GM18526 (cell line): ENCODE measurements around the gene POLR1E.
A peak's percentile ranks its signal among the peaks of the same experiment; 100 is the strongest.

Experiments used
- POLR2A ChIP-seq: IDR thresholded peaks from 3 replicates; pipeline ENCODE4 v1.6.1; 2011; ENCODE audit not compliant: insufficient read length; ENCODE audit errors: extremely low read depth

POLR1E gene

DNA sequence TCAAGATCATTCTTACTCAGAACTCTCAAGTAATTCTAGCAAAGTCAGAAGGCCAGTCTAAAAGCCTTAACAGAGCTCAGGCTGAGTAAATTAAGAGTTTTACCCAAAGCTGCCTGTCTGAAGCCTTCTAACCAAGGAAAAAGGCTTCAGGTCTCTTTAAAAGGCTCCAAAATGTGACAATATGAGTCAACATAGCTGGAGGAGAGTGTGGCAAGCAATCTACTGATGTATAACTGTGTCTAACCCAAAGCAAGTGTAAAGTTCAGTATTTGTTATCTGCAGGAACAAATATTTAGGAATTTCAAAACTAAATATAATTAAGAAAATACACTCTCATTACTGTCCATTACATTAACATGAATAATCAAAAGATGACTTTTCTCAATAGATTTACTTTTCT, 31.5 kb upstream of the POLR1E start:
- no peak for TF ChIP-seq POLR2A

DNA sequence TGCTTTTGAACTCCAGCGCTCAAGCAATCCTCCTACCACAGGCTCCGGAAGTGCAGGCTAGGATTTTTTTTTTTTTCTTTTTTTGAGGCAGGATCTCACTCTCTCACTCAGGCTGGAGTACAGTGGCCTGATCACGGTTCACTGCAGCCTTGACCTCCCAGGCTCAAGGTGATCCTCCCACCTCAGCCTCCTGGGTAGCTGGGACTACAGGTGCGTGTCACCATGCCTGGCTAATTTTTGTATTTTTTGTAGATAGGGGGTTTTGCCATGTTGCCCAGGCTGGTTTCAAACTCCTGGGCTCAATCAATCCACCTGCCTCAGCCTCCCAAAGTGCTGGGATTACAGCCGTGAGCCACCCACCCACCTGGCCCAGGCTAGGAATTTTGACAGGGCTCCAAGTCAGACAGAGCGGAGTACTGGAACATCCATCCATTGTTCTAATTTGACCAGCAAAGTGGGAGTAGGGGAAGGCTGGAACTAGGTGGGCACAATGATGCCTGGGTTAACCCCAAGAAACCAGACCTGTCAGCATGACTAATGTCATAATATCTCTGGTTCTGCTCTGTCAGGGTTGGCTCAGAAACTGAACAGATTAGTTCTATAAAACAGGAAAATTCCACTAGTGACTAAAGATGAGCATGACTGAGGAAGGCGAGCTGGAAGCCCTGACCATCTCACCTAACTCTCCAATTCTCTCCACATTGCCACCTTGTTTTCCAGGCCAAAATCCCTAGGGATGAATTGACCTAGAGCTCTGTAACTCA, 29.7 kb upstream of the POLR1E start:
- TF ChIP-seq POLR2A = no peak

DNA sequence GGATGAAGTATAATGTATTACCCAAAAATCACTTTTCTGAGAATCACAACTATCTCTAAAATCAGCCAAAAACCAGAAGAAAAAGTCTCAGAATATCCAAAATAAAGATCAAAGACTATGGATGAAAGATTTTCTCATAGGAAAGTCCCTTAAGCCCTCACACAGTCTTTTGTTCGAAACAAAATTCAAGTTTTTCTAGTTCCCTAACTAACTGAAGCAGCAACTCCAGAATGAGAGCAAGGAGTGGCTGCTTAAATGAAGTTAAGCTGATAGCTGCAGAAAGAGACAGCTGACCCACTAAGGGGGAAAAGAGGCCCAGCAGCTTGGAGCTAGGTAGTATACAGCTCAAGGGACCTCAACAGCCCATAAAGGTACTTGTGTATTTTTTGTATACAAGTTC, 28.9 kb upstream of the POLR1E start:
- no peak for TF ChIP-seq POLR2A

DNA sequence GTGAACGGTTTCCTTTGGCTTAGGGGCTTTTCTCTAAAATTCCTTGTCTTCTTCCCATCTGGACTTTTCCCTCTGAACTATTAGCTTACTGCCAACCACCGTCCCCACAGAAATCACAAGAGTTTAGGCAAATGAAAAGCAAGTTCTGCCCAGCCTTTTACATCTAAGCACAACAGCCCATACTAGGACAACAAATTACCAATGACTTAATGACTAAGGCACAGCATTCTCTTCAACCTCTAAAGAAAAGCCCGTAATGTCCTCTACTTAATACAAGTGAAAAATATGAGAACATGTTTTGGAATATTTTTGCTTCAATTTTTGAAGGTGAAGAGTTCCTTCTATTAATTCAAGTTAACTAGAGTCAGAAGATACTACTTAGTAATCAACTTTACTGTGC, 21.7 kb upstream of the POLR1E start:
- TF ChIP-seq POLR2A = no peak

DNA sequence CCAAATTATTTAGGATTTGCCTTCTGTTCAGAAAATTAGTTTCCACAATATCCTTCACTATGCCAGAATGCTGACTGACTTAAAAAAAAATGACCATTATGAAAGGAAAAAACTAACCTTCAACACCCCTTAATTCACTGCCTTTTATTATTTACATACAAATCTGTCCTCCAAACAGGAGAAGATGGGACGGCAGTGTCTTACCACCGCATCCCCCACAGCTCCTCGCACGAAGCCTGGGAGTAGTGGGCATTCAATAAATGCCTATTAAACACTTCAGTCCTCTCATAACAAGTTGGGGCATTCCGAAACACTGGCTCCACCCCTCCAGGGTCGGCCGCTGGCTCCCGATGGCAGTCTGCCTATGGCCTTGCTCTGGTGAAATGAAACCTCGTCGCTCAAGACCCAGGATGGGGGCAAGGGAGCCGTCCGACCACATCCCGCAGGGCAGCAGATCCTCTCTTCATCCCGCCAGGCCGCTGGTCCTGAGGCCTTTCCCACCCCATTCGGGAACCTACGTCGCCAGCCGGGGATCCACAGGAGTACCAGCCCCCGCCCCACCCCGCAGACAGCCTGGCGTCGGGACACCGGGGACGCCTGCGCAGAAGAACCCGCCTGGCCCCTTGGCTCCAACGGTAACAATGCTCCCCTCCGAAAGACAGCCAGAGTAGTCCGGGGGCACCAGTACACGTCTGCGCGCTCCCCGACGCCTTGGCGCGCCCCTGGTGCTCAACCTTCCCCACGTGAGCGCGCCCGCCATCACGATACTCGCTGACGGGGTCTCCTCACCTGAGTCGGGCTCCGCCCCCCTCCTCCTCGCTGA, 21.1 kb upstream of the POLR1E start:
- peak; percentile 51 for TF ChIP-seq POLR2A

DNA sequence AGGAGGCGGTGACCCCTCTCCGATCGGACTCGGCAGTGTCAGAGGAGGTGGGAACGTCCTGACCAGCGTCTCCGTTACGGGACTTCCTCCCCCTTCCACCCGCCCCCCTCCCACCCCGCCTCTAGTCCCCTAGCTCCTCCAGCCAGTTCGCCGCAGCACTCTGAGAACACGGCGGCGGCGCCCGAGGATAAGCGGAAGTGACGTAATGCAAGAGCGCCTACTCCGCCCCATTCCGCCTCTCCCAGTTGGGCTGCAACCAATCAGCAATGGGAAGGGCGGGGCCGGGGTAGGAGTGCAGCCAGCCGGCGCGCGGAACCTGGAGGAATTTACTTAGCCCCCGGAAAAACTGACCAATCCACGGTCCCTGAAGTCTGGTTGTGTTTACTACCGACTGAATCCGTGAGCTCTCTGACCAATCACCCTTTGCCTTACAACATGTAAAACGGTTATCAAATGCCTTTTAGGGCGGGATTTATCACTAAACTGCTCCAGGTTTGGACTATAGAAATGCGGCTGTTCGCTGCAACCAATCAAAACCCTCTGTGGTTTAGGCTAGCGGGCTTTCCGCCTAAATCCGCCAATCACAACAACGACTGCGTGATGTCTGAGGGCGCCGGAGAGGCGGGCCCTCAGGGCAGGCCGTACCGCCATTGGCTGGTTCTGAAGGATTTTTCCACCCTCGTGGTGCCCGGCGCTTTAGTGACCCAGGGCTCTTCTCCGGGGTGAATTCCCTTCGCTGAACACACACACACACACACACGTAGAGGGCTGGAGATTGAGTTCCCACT, 20.3 kb upstream of the POLR1E start, which contains the start of gene ZBTB5:
ZBTB5 (minus strand) TSS at position 202 of the 788 bp plus-strand sequence. CDS start 22,899 bp downstream, outside the sequence.
- TF ChIP-seq POLR2A = peak; percentile 33

DNA sequence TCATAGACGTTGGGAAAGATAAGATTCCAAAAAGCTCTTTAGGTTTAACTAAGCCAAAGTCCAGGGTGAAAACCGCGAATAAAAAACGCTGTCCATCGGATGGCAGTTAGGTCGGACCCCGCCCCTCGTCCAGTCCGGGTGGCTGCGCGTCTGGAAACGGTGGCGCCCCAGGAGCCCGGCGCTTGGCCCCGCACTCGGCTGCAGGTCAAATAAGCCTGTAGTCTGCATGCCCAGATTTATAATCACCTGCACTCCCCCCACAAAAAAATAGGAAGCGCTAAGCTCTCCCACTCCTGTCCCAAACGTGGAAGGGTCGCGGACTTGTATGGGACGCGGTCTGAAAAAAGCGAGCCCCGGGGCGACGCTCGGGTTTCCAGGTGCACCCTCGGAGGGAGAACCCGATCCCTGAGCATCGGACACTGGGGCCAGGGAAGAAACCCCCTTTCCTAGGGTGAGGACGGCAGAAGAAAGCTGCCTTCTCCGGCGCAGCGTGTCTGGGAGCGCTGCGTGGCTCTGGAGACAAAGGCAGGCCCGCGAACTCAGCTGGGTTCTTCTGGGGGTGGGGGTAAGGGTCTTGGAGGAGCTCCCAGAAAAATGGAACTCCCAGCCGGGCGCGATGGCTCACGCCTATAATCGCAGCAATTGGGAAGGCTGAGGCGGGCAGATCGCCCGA, 19.6 kb upstream of the POLR1E start:
- TF ChIP-seq POLR2A = no peak

DNA sequence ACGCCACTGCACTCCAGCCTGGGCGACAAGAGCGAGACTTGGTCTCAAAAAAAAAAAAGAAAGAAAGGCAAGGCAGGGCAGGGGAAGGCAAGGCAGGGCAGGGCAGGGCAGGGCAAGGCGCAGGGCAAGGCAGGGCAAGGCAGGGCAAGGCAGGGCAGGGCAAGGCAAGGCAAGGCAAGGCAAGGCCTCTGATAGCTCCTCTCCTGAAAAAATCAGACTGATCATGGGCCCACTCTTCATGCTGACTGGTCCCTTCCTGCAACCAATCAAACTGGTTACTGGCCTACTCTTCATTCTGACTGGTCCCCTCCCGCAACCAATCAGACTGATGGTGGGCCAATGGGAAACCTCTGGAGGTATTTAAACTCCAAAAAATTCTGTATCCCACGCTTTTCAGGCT, 17.1 kb upstream of the POLR1E start:
- no peak for TF ChIP-seq POLR2A

DNA sequence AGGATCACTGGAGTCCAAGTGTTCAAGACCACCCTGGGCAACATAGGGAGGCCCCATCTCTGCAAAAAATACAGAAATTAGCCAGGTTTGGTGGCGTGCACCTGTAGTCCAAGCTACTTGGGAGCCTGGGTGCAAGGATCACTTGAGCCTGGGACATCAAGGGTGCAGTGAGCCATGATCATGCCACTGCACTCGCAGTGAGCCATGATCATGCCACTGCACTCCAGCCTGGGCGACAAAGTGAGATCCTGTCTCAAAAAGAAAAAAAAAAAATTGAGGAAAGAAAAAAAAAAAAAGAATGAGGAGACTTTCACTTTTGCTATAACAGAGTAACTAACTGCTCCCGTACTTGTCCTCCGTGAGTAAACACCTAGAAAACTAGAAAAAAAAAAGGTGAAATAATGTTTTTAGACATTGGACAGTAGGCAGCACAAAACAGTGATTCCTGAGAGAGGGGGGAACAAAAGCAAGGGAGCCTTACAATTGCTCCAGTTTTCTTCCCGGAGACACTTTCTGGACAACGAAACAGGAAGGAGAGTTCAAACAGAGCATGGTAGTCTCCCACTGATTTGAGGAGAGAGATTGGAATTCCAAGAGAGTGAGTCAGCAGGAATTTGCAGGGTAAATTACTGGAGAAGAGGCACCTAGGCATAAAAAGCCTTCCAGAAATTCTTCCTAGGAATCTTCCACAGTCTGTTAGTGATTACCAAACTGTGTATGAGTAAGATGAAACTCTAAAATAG, 13.6 kb upstream of the POLR1E start:
- no peak for TF ChIP-seq POLR2A

DNA sequence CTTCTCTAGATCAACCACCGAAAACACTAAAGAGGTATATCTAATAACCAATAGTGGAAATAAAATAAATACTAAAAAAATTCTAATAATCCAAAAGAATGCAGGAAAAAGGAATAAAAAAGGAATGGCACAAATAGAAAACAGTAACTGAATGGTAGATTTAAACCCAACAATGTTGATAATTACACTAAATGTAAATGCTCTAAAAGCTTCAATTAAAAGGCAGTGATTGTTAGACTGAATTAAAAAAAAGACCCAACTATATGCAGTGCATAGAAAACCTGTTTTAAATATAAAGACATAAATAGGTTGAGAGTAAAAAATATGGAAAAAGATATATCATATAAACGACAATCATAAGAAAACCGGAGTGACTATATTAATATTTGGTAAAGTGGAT, 11.3 kb upstream of the POLR1E start:
- TF ChIP-seq POLR2A = no peak

DNA sequence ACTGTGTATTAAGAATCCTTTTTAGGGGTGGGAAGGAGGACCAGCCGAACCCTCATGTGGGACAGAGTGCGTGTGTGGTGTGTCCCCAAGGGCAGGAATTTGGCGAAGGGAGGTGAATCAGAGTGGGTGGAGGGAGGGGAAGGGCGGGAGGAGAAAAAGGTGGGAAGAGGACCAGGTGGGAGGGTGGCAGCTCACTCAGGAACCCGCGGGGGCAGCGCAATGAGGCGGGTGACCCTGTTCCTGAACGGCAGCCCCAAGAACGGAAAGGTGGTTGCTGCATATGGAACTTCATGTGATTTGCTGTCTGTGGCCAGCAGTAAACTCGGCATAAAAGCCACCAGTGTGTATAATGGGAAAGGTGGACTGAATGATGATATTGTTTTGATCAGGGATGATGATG, 8.8 kb upstream of the POLR1E start:
- TF ChIP-seq POLR2A = no peak

DNA sequence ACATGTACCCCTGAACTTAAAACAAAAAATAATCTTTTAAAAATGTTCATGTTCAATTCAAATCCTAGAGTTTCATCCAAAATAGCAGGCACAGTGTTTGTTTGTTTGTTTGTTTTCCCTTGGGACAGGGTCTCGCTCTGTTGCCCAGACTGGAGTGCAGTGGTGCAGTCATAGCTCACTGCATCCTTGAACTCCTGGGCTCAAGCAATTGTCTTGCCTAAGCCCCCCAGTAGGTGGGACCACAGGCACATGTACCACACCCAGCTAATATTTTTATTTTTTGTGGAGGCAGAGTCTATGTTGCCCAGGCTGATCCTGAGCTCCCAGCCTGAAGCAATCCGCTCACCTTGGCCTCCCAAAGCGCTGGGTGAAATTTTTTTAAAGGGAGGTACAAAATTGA, 5.0 kb upstream of the POLR1E start:
- TF ChIP-seq POLR2A = no peak

DNA sequence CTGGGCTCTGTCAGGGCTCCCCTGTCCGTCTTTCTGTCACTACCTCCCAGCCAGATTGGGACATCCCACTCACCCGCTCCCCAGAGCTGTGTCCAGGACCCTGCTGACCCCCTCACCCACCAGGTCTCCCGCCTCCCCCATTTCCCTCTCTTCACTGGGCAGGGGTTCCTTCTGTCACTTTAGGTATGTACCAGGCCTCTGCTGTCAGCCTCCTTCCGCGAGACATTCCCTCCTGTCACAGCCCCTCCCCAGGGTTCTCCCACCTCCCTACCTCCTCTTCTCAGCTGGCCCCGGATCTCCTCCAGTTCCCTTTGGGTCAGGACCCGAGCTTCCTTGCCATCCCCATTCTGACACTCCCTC, 488 bp downstream of the POLR1E start:
- no peak for TF ChIP-seq POLR2A
